Measurements from ENCODE around the gene OR2T2. TPM values are rescaled to one million over a fixed set of nuclear protein-coding genes. Genes with fewer than 3 reads are reported as not detected.
"Not testable (repeated sequence)": the region's sequence is repeated elsewhere in the genome, so short reads cannot be mapped to it uniquely, and the experiment has no call there.

The OR2T2 gene, protein sequence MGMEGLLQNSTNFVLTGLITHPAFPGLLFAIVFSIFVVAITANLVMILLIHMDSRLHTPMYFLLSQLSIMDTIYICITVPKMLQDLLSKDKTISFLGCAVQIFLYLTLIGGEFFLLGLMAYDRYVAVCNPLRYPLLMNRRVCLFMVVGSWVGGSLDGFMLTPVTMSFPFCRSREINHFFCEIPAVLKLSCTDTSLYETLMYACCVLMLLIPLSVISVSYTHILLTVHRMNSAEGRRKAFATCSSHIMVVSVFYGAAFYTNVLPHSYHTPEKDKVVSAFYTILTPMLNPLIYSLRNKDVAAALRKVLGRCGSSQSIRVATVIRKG
- not detected for total RNA-seq

DNA sequence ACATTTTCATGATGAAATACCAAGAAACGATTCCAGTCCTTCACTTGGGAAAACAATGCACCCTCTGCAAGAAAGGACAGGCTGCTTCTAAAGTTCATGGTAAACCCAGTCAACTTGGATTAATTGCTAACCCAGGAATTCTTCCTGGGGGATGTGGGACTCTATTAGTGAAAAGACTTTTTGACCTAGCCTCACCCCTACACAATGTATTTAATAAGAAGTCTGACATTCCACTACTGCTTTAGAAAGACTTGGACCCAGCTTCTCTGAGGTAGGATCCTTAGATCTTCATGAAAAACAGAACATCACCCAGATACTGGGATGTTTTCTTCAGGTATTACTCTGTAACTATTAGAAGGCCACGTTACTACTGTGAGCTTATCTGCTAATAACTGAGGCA is at the start of gene OR2T2:
Gene OR2T2, plus strand, starts transcription at position 239 of the 400 bp plus-strand sequence. CDS start 7,161 bp downstream, outside the sequence.
- H3K27me3 Mint-ChIP-seq (ENCODE audit: low read depth); H3K4me1 Mint-ChIP-seq (ENCODE audit: low read depth); H3K4me3 Mint-ChIP-seq; H3K36me3 Mint-ChIP-seq (ENCODE audit: low read depth); CTCF ChIA-PET; intact Hi-C loops (cut with micrococcal nuclease); H3K27ac Mint-ChIP-seq; H3K9me3 Mint-ChIP-seq; DNase-seq: not testable (repeated sequence)

DNA sequence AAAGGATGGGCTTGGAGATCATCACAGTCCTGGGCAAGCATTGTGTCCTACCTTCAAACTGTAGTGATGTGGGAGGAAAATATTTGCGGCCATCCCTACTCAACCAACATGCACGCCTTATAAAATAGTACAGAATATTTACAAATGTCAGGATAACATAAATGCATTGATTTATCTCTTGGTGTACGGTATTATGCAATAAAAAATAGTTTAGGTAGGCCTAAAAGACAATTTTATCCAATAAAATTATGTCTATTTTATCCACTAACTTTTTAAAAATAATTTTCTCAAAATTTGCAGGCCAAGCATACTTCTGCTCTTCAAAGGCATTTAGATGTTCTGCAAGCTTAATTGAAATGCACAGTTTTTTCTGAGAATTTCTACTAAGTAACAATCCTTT is 42.7 kb upstream of the OR2T2 start, which contains the start of gene OR2T1:
Gene OR2T1, plus strand, starts transcription at position 301 of the 400 bp plus-strand sequence. CDS start 3,100 bp downstream, outside the sequence.
- no peak for DNase-seq
- intact Hi-C loops (cut with micrococcal nuclease) = loop anchor here (5.0 kb wide), 3 partner anchors 160 to 720 kb away; no protein-coding TSS in a partner anchor
- Mint-ChIP-seq H3K9me3 (peaks cover 2% of the 10 kb centered on the region), H3K4me1 (ENCODE audit: low read depth) (no peaks in the 10 kb centered on the region), H3K36me3 (ENCODE audit: low read depth) (no peaks in the 10 kb centered on the region), H3K4me3 (no peak within 1 kb of the TSS), H3K27me3 (ENCODE audit: low read depth) (no peaks in the 10 kb centered on the region), H3K27ac (no peak within 1 kb of the TSS)
- CTCF ChIA-PET = interaction anchor here (0.6 kb wide), 1 partner anchor 283 kb away, joined by 5 read pairs; no protein-coding TSS in a partner anchor

DNA sequence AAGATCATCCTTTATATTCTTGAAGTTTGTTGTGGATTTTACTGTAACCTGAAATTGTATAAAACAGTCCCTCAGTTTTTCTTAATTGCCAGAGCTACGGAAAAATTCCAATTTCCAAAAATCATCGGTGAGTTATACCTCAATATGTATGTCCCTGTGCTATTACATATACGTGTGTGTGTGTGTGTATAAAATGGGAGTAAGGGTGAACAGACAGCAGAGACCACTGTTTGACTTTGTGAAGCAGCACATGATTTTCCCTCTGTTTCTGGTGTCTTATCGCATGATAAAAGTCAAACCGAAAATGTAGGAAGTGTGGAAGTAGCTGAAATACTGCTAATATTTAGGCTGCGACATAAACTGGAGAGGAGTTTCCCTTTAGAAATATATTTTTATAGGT is 41.4 kb upstream of the OR2T2 start:
- no peak for DNase-seq
- Mint-ChIP-seq H3K27me3 (ENCODE audit: low read depth) (no peaks in the 10 kb centered on the region), H3K36me3 (ENCODE audit: low read depth) (no peaks in the 10 kb centered on the region), H3K4me3 (no peak overlapping the region), H3K27ac (no peak overlapping the region), H3K9me3 (peaks cover 2% of the 10 kb centered on the region), H3K4me1 (ENCODE audit: low read depth) (no peaks in the 10 kb centered on the region)
- intact Hi-C loops (cut with micrococcal nuclease) = loop anchor here (1.0 to 5.0 kb wide), 6 partner anchors 162 to 722 kb away; no protein-coding TSS in a partner anchor
- CTCF ChIA-PET = interaction anchor here (0.6 to 2.4 kb wide), 11 partner anchors 13 to 404 kb away, joined by 3 to 6 read pairs (median 4); no protein-coding TSS in a partner anchor

DNA sequence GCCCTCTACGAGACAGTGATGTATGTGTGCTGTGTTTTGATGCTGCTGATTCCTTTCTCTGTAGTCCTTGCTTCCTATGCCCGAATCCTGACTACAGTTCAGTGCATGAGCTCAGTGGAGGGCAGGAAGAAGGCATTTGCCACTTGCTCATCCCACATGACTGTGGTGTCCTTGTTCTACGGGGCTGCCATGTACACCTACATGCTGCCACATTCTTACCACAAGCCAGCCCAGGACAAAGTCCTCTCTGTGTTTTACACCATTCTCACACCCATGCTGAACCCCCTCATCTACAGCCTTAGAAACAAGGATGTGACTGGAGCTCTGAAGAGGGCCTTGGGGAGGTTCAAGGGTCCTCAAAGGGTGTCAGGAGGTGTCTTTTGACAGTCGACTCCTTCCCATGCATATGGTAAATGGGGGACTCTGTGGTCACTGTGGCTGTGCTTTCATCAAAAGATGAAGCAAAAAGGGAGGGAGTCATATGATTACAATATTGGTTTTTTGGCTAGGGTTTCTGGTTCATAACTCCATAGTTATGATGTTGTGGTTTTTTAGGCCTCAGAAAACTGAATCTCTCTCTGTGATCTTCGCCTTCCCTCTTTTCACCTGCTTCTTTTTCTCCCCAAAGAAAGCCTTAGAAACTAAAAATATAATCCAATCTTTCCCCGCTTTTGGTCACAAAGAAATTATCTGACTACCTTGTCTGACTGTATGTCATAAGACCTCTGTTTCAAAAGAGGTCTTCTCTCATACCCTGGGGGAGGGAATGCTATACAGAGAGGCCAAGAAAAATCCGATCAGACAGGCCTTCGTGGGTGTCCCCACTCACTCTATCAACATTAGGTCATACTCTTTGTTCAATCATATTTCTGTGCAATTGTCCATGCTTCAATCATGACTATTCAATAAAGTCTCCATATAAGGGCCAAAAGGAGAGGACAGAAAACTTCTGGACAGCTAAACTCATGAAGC is 38.4 kb upstream of the OR2T2 start:
- Mint-ChIP-seq H3K4me3 (no peak overlapping the region), H3K9me3 (peaks cover 14% of the 10 kb centered on the region), H3K36me3 (ENCODE audit: low read depth) (peaks cover 3% of the 10 kb centered on the region), H3K27me3 (ENCODE audit: low read depth) (no peaks in the 10 kb centered on the region), H3K27ac (no peak overlapping the region), H3K4me1 (ENCODE audit: low read depth) (no peaks in the 10 kb centered on the region)
- intact Hi-C loops (cut with micrococcal nuclease) = no loop called here
- CTCF ChIA-PET = interaction anchor here (0.6 kb wide), 1 partner anchor 554 kb away, joined by 3 read pairs; no protein-coding TSS in a partner anchor
- DNase-seq = no peak

DNA sequence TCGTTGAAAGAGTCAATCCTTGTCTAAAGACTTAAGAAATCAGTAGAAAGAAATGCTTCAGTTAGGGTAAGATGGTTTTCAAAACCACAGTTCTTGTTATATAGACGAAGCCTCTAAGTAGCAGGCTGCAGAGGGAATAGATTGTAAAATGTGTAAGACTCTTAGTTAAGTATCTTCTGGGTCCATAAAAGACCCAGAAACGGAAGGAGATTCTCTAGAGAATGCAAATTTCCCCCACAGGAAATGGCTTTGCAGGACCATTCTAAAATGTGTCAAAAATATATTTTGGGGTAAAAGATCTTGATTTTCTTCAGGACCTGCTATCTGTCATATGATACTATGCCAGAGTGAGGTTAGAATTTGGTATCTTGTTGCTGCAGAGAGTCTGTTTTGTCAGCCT is 29.2 kb upstream of the OR2T2 start:
- no peak for DNase-seq
- Mint-ChIP-seq H3K36me3 (ENCODE audit: low read depth) (peaks cover 3% of the 10 kb centered on the region), H3K4me3 (no peak overlapping the region), H3K4me1 (ENCODE audit: low read depth) (peaks cover 31% of the 10 kb centered on the region), H3K27ac (no peak overlapping the region), H3K27me3 (ENCODE audit: low read depth) (no peaks in the 10 kb centered on the region), H3K9me3 (peaks cover 13% of the 10 kb centered on the region)
- intact Hi-C loops (cut with micrococcal nuclease) = loop anchor here (10.0 kb wide), 1 partner anchor 59 kb away; the partner anchor contains the start of gene OR2T3
- CTCF ChIA-PET = no interaction called here

DNA sequence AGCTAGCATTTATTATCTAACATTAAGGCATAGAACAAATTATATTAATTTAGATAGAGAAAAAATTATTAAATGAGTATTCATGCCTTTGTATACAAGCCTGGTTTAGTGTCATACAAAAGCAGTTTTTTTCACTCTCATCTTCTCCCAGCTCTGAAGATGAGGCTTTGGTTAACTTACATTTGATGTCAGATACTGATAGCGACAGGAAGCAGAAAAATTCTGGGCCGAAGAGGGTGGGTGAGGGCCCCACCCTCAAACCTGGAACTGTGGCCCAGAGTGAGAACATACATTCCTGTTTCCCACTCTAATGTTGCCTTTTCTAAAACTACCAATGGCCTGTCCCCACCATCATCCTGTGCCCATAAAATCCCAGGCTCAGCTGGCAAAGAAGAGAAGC is 27.6 kb upstream of the OR2T2 start:
- Mint-ChIP-seq H3K27ac (no peak overlapping the region), H3K4me3 (no peak overlapping the region), H3K36me3 (ENCODE audit: low read depth) (peaks cover 6% of the 10 kb centered on the region), H3K27me3 (ENCODE audit: low read depth) (no peaks in the 10 kb centered on the region), H3K4me1 (ENCODE audit: low read depth) (peaks cover 31% of the 10 kb centered on the region), H3K9me3 (peaks cover 18% of the 10 kb centered on the region)
- intact Hi-C loops (cut with micrococcal nuclease) = loop anchor here (10.0 kb wide), 1 partner anchor 57 kb away; the partner anchor contains the start of gene OR2T3
- DNase-seq = no peak
- CTCF ChIA-PET = no interaction called here

DNA sequence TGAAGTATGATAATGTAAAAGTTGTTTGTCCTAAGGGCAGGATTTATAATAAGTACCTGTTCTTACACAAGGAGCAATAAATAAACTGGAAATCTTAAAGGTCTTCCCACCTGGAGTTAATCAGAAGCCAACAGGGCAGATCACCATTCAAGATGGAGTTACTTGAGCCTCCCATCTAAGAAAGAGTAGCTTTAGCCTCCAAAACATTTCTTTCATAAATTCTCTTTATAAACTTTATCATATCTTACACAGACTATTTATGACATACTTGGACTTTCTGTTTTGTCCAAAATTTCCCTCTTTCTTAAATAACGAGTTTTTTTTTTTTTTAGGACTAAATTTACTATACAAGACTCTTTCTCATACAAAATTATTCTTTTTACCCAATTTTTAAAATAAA is 24.1 kb upstream of the OR2T2 start:
- Mint-ChIP-seq H3K4me1 (ENCODE audit: low read depth) (peaks cover 23% of the 10 kb centered on the region), H3K27ac (no peak overlapping the region), H3K27me3 (ENCODE audit: low read depth) (no peaks in the 10 kb centered on the region), H3K9me3 (peaks cover 20% of the 10 kb centered on the region), H3K36me3 (ENCODE audit: low read depth) (peaks cover 6% of the 10 kb centered on the region), H3K4me3 (no peak overlapping the region)
- CTCF ChIA-PET = interaction anchor here (0.6 kb wide), 1 partner anchor 460 kb away, joined by 3 read pairs; no protein-coding TSS in a partner anchor
- DNase-seq = no peak
- intact Hi-C loops (cut with micrococcal nuclease) = no loop called here

DNA sequence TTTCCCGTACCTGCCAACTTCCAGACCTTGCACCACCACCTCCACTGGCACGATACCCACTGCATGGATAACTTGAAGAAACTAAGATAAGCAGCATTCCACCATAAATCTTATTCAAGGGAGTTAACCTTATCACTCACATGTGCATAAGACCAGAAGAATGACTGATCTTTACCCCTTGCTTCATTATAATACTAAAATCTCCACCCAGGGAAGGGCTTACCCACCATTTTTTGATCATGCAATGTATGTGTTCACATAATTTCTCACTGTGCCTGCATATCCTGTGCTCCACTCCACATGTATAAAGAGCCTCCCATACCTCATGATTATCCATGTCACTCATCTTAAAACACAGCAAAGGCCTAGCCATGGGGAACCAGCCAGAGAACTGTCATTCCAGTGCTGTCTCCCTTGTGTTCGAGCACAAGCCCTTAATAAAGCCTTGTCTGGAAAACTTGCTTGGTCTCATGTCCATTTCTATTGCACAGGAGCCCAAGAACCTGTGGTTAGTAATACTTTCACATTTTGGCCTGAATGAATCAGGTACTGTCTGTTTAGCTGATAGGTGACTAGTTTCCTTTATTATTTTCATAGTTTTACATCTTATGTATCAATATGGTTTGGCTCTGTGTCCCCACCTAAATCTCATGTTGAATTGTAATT is 17.8 kb upstream of the OR2T2 start:
- H3K4me3 Mint-ChIP-seq; H3K9me3 Mint-ChIP-seq; intact Hi-C loops (cut with micrococcal nuclease); H3K27me3 Mint-ChIP-seq (ENCODE audit: low read depth); H3K36me3 Mint-ChIP-seq (ENCODE audit: low read depth); H3K27ac Mint-ChIP-seq; DNase-seq; CTCF ChIA-PET; H3K4me1 Mint-ChIP-seq (ENCODE audit: low read depth): not testable (repeated sequence)

DNA sequence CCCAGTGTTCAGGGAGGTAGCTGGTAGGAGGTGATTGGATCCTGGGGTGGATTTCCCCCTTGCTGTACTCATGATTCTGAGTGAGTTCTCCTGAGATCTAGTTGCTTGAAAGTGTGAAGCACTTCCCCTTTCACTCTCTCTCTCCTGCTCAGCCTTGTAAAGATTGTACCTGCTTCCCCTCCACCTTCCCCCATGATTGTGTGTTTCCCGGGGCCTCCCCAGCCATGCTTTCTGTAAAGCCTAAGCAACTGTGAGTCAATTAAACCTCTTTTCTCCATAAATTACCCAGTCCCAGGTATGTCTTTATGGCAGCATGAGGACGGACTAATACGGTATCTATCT is 17.3 kb upstream of the OR2T2 start:
- H3K4me1 Mint-ChIP-seq (ENCODE audit: low read depth); CTCF ChIA-PET; intact Hi-C loops (cut with micrococcal nuclease); H3K4me3 Mint-ChIP-seq; H3K9me3 Mint-ChIP-seq; H3K27ac Mint-ChIP-seq; H3K36me3 Mint-ChIP-seq (ENCODE audit: low read depth); H3K27me3 Mint-ChIP-seq (ENCODE audit: low read depth): not testable (repeated sequence)
- DNase-seq = peak; percentile 17

DNA sequence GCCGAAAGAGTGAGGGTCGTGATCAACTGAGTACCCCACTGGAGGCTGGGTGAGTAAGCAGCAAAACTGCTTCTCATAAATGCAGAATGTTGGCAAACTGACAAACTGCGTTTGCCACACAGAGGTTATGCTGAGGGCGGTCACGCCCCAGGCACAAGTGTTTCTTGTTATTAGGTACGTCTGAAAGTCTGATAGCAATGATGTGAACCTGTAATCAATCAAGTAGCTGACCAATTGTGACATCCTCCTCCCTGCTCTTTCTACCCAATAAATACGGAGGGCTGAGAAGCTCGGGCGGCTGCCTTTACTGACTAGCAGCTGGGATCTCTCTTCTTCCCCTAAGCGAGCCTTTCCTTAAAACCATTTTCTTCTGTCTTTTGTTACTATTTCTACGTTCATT is 13.8 kb upstream of the OR2T2 start:
- intact Hi-C loops (cut with micrococcal nuclease); H3K4me3 Mint-ChIP-seq; H3K27ac Mint-ChIP-seq; H3K9me3 Mint-ChIP-seq; H3K4me1 Mint-ChIP-seq (ENCODE audit: low read depth); CTCF ChIA-PET; H3K27me3 Mint-ChIP-seq (ENCODE audit: low read depth); H3K36me3 Mint-ChIP-seq (ENCODE audit: low read depth); DNase-seq: not testable (repeated sequence)

DNA sequence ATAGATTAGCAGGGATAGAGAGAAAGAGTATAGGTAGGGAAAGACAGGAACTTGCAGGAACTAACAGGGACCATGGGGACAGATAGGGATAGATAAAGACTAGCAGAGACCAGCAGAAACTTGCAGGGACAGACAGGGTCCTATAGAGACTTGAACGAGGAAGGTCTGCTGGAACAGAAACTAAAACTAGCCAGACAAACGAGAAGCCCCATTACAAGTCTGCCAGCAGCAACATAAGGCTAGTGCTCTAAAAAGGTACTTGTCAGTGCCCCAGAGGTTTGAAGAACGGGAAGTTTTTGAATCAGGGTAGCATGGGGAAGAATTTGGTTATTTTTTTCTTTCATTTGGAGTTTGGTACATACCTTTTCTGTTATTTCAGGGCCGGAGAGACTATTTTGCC is 13.2 kb upstream of the OR2T2 start:
- H3K27ac Mint-ChIP-seq; H3K4me3 Mint-ChIP-seq; DNase-seq; H3K4me1 Mint-ChIP-seq (ENCODE audit: low read depth); CTCF ChIA-PET; intact Hi-C loops (cut with micrococcal nuclease); H3K36me3 Mint-ChIP-seq (ENCODE audit: low read depth); H3K27me3 Mint-ChIP-seq (ENCODE audit: low read depth); H3K9me3 Mint-ChIP-seq: not testable (repeated sequence)

DNA sequence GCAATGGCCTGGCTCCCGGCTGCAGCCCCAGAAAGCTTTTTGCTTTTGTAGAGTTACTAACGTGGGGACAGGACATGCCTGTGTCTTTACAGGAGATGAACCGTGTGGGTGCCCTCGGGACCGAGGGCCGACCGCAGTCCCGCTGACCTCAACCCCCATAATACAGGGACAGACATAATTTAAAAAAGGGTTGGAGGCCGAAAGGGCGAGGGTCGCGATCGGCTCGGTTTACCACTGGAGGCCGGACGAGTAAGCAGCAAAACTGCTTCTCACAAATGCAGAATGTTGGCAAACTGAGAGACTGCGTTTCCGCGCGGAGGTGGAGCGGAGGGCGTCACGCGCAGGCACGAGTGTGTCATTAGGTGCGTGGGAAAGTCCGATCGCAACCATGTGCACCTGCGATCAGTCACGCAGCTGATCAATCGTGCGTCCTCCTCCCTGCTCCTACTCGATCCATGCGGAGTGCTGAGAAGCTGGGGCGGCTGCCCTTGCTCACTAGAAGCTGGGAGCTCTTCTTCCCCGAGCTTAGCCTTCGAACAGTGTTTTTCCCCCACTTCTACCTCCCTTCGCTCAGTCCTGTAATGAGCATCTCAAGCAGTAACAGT is 11.5 kb upstream of the OR2T2 start:
- intact Hi-C loops (cut with micrococcal nuclease); CTCF ChIA-PET; H3K27me3 Mint-ChIP-seq (ENCODE audit: low read depth); H3K27ac Mint-ChIP-seq; H3K4me1 Mint-ChIP-seq (ENCODE audit: low read depth); H3K36me3 Mint-ChIP-seq (ENCODE audit: low read depth); H3K9me3 Mint-ChIP-seq; H3K4me3 Mint-ChIP-seq; DNase-seq: not testable (repeated sequence)
